ENCODE results near the gene HLA-E.
A peak's percentile ranks its signal among the peaks of the same experiment; 100 is the strongest.
"Not testable (repeated sequence)": the region's sequence is repeated elsewhere in the genome, so short reads cannot be mapped to it uniquely, and the experiment has no call there.

Gene HLA-E

DNA sequence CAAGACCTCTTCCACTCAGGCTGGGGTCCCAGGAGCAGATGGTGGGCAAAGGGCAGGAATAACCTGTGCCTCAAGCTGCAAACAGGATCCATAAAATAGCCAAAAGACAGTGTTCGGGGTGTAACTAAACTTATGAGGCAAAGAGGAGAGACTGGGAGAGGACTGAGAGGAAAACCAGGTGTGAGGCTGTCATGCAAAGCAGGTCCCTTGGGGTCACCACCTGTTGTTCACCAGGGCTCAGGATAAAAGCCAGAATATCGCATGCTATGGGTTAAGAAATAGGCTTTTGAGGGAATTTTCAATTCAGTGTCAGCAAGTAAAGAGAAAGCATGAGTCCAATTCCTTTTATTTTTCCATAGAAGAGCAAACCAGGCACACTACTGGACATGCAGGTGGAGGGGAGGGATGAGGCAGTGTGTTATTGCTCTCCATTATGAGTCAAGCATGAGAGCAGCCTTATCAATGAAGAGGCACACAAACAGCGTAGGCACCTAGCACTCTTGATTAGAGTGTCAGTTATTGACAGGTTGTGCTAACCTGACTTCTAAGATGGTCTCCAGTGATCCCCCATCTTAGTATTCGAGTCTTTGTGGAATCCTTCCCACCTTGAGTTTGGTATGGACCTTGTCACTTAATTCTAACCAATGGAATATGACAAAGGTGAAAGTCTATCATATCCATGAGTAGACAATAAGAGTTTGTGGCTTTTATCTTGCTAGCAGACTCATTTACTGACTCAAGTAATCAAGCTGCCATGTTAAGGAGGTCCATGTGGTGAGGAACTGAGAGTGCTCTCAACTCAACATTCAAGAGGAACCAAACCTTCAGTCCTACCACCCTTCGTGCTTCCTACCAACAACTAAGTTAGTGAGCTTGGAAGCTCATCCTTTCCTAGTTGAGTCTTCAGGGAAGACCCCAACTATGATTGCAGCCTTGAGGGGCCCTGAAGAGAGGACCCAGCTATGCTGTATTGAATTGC, 18.8 kb downstream of the HLA-E start:
- no peak for DNase-seq (ENCODE audit: low read depth in 2 of 2)

DNA sequence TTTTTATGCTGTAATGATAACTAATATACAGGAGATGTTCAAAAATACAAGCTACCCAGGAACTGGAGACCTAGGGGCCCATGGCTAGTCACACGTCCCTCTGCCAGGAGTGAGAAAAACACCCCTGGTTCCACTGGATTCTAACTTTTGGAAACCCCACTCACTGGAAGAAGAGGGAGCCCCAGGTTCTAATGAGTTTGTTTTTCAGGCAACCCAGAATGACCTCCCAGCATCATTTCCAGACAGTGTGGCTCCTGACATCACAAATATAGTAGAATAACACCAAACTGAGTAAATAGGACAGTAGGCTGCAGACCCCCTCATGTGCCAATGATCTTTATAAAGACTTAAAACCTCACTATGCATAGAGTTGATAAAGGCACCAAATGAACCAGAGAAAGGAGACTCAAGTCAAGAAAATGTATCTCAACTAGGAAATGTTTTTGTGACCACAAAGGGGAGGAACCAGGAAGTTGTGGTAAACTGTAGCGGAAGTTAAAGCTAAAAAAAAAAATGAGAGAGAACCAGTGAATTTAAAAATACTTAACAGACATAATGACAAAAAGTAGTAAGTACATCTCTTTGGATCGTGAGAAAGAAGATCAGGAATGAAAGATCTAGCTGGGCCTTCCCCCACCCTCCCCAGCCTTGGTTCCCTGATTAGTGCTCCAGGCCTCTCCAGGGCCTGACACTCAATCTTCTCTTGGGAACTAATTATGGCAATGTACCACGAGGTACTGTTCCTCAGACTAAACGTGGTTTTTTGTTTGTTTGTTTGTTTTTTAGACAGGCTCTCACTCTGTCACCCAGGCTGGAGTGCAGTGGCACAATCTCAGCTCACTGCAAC, 19.8 kb downstream of the HLA-E start:
- no peak for DNase-seq (ENCODE audit: low read depth in 2 of 2)

DNA sequence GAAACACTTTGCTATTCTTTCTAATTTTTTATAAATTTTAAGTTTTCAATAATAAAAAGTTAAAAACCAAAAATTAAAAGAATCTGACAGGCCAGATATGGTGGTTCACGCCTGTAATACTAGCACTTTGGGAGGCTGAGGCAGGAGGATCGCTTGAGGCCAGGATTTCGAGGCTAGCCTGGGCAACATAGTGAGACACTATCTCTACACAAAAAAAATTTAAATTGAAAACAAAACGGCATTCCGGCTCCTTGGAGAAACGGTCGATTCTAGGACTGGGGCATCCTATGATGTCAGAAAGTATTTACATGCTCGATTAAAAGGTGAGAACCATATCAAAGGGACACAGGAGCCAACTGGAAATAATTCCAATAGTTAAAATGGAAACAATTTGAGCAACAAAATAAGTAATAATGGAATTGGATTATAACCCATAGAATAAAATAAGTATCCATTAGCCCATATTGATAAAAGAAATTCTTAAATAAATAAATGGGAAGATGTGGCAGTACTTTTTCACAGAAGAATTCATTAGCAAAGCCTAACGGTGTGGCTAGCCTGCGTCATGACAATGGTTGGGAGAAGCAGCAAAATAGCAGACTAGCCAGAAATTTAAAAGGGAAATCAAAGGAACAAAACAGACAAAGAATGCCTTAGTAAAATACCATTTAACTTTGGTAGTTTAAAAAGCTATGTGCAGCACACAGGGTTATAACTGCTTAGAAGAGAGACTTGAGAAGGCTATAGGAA, 21.3 kb downstream of the HLA-E start:
- DNase-seq (ENCODE audit: low read depth in 2 of 2), result no peak

DNA sequence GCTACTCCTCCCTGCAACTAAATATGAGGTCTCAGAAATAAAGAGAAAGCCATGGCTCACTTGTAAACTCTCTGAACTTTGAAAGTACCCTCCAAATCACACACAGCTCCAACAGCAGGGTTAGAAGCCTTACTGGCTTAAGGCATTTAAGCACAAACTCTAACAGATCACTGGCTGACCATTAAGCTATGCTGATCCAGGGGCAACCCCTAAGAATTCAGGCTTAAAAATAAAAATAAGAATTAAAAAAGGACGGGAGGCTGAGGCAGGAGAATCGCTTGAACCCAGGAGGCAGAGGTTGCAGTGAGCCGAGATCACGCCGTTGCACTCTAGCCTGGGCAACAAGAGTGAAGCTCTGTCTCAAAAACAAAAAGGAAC, 21.8 kb downstream of the HLA-E start:
- DNase-seq (ENCODE audit: low read depth in 2 of 2), result no peak

DNA sequence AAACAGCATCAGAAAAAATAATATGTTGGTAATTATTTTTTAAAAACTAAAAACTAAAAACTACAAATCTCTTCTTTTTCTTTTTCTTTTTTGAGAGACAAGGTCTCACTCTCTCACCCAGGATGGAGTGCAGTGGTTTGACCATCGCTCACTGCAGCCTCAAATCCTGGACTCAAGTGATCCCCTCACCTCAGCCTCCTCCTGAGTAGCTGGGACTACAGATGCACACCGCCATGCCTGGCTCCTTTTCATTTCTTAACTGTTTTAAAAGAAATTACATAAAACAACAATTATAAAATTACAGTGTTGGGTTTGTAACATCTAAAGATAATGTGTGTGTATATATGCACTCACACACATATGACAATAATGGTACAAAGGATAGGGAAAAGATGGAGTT, 24.1 kb downstream of the HLA-E start:
- no peak for DNase-seq (ENCODE audit: low read depth in 2 of 2)

DNA sequence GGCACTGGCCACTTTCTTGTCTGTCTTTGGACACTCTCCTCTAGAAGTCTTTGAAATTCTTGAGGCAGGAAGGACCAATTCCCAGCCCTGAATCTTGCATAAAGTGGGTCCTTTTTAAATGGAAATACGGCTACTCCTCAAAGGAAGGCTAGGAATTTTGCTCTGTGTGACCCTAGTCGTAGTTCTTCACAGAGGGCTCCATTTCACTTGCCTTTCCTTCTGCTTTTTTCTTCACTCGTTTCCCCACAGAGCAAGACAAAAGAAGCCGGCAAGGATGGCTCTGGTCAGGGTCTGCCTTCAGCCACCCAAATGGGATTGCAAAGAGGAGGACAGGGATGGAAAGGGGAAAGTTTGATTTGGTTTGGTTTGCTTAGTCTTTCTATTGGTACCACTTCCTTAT, 25.8 kb downstream of the HLA-E start:
- no peak for DNase-seq (ENCODE audit: low read depth in 2 of 2)

DNA sequence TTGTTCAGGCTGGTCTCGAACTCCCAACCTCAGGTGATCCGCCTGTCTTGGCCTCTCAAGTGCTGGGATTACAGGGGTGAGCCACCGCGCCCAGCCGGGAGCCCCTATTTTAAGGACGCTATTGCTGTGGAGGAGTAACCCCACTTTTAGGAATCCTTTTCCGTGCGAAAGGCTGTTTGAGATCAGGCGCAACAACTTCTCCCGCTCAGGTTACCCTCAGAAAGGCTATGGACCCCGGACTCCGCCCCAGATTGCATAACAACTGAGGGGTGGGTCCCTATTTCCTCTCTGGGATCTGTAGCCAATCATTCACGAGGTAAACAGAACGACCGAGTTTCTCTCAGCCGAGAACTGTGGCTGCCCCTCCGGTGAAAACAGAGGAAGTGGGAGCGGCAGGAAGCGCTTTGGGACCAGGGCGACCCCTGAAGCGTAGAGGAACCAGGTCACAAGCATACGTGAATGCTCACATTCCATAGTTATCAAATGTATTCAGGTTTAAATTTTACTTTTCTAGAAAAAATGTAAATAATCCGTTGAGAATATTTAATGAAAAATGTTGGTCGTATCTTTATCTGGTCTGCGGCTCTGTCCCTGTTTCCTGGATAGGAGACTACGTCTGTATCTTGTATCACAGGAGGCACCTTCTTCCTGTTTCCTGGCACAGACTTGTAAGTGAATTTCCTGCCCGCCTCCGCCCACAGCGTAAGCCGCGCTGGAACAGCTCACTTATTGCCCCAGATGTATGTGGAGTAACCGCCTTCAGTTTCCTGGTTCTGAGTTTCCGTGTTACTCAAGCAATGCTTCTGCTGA, 26.8 kb downstream of the HLA-E start:
- peak; percentile 77 to 87 for DNase-seq (ENCODE audit: low read depth in 2 of 2)

DNA sequence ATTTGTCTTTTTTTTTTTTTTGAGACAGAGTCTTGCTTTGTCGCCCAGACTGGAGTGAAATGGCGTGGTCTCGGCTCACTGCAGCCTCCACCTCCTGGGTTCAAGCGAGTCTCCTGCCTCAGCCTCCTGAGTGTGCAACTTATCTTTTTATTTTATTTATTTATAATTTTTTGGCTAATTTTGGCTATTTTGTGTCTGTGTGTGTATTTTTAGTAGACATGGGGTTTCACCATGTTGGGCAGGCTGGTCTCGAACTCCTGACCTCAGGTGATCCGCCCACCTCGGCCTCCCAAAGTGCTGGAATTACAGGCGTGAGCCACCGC, 27.4 kb downstream of the HLA-E start:
- not testable (repeated sequence) for DNase-seq (ENCODE audit: low read depth in 2 of 2)

DNA sequence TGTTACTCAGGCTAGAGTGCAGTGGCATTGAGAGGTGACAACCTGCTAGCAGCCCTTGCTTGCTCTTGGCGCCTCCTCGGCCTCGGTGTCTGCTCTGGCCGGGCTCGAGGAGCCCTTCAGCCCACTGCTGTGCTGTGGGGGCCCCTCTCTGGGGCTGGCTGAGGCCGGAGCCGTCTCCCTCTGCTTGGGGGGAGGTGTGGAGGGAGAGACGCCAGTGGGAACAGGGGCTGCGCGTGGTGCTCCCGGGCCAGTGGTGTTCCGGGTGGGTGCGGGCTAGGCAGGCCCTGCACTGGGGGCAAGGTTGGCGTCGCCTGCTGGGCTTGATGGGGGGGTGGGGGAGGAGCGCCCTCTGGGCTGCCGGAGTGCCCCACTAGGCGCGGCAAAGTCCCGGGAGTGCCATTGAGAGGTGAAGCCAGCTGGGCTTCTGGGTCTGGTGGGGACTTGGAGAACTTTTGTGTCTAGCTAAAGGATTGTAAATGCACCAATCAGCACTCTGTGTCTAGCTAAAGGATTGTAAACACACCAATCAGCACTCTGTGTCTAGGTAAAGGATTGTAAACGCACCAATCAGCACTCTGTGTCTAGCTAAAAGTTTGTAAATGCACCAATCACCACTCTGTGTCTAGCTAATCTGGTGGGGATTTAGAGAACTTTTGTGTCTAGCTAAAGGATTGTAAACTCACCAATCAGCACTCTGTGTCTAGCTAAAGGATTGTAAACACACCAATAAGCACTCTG, 28.6 kb downstream of the HLA-E start:
- not testable (repeated sequence) for DNase-seq (ENCODE audit: low read depth in 2 of 2)

DNA sequence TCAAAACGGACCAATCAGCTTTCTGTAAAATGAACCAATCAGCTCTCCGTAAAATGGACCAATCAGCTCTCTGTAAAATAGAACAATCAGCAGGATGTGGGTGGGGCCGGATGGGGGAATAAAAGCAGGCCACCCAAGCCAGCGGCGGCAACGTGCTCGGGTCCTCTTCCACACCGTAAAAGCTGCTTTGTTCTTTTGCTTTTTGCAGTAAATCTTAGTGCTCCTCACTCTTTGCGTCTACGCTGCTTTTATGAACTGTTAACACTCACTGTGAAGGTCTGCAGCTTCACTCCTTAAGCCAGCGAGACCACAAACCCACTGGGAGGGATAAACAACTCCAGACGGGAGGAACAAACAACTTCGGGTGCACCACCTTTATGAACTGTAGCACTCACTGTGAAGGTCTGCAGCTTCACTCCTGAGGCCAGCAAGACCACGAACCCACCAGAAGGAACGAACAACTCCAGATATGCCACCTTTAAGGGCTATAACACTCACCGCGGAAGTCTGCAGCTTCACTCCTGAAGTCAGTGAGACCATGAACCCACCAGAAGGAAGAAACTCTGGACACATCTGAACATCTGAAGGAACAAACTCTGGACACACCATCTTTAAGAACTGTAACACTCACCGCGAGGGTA, 29.3 kb downstream of the HLA-E start:
- not testable (repeated sequence) for DNase-seq (ENCODE audit: low read depth in 2 of 2)

DNA sequence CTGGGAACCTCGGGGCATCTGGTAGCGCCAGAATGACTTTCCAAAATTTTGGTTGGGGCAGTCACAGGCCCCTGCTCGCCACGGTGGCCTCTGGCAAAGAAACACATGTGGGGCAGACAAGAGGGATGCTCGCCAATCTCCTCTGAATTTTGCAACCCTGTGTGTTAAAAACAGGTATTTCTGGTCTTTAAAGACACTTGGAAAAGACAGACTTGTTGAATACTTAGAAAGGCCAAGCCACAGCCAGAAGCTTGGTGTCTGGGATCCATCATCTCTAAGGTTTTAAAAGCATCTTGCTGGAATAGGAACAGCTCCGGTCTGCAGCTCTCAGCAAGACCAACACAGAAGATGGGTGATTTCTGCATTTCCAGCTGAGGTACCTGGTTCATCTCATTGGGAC, 31.2 kb downstream of the HLA-E start:
- no peak for DNase-seq (ENCODE audit: low read depth in 2 of 2)

DNA sequence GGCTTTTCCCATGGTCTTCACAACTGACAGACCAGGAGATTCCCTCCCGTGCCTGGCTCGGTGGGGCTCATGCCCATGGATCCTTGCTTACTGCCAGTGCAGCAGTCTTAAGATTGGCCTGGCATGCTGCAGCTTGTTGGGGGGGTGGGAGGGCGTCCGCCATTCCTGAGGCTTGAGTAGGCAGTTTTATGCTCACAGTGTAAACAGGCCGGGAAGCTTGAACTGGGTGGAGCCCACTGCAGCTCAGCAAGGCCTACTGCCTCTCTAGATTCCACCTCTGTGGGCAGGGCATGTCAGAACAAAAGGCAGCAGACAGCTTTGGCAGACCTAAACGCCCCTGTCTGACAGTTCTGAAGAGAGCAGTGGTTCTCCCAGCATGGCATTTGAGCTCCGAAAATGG, 31.8 kb downstream of the HLA-E start:
- not testable (repeated sequence) for DNase-seq (ENCODE audit: low read depth in 2 of 2)

DNA sequence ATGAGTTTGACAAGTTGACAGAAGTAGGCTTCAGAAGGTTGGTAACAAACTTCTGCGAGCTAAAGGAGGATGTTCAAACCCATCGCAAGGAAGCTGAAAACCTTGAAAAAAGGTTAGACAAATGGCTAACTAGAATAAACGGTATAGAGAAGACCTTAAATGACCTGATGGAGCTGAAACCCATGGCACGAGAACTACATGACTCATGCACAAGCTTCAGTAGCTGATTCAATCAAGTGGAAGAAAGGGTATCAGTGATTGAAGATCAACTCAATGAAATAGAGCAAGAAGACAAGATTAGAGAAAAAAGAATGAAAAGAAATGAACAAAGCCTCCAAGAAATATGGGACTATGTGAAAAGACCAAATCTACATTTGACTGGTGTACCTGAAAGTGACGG, 32.6 kb downstream of the HLA-E start:
- DNase-seq (ENCODE audit: low read depth in 2 of 2), result not testable (repeated sequence)

DNA sequence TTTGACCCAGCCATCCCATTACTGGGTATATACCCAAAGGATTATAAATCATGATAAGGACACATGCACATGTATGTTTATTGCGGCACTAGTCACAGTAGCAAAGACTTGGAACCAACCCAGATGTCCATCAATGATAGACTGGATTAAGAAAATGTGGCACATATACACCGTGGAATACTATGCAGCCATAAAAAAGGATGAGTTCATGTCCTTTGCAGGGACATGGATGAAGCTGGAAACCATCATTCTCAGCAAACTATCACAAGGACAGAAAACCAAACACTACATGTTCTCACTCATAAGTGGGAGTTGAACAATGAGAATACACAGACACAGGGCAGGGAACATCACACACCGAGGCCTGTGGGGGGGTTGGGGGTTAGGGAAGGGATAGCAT, 37.1 kb downstream of the HLA-E start:
- DNase-seq (ENCODE audit: low read depth in 2 of 2), result not testable (repeated sequence)

DNA sequence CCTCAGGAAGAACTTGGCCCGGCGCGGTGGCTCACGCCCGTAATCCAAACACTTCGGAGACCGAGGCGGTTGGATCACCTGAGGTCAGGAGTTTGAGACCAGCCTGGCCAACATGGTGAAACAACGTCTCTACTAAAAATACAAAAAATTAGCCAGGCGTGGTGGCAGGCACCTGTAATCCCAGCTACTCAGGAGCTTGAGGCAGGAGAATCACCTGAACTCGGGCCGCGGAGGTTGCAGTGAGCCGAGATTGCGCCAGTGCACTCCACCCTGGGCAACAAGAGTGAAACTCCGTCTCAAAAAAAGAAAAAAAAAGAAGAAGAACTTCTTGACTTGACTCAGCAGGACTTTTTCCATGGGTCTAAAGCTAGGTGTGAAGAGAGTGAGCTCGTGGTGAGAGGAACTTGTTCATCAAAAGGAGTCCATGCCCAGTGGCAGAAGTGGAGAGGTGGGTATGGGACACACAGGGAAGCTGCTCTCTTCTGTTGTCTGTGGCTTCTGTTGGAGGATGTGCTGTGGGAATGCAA, 40.1 kb downstream of the HLA-E start:
- DNase-seq (ENCODE audit: low read depth in 2 of 2), result not testable (repeated sequence)

DNA sequence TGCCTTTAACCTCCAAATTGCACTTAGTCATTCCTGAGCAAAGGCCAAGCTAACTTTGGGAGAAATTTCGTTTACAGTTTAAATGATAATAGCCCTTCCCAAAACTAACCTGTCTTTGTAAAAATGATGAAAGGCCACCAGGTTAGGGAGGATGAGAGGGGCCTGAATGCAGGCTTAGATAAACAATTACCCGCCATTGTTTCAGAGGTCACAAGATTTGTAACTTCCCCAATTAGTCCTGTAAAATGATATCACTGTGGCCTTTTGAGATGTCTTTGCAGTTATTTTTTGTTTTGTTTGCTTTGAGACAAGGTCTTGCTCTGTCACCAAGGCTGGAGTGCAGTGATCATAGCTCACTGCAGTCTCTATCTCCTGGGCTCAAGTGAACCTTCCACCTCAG, 40.7 kb downstream of the HLA-E start:
- DNase-seq (ENCODE audit: low read depth in 2 of 2), result no peak

DNA sequence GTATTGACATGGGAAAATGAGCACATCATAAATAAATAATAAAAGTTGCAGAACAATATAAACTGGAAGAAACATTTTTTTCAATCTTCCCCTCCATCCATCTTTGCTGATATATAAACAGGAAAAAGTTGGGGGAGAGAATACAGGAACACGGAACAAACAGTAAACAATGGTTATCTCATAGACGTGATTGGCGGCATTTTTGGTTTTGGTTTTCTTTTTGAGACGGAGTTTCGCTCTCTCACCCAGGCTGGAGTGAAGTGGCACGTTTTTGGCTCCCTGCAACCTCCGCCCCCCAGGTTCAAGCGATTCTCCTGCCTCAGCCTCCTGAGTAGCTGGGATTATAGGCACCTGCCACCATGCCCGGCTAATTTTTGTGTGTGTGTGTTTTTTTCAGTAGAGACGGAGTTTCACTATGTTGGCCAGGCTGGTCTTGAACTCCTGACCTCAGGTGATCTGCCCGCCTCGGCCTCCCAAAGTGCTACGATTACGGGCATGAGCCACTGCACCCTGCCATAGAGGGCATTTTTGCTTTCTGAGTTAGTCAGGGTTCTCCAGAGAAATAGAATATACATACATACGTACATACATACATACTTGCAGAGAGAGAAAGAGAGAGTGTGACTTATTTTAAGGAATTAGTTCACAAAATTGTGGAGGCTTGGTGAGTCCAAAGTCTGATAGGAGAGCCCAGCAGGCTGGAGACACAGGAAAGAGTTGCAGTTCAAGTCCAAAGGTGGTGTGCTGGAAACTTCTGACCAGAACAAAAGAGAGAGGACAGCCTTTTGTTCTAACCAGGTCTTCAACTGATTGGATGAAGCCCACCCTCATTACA, 44.4 kb downstream of the HLA-E start:
- DNase-seq (ENCODE audit: low read depth in 2 of 2), result no peak

DNA sequence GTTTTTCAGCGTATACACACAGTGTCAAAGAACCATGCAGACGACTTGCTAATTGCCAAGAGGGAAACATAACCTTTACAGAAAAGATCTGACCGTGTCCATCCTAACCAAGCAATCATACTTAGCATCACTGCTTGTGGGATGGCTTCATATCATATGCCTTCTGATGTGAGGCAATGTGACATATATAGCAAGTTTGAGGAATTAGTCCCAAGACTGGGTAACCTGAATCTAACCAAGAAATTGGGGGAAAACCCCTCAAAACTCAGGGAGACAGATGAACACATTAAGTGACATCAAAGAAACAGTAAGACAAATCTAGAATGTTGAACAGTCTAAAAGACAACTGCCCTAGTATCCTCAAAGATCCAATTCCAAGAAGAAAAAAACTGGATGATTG, 48.6 kb downstream of the HLA-E start:
- no peak for DNase-seq (ENCODE audit: low read depth in 2 of 2)

Data from stimulated activated CD4-positive, alpha-beta T cell treated with anti-CD3 and anti-CD28 coated beads, Interleukin-4, amount 100 ng/mL, for 48 hours (primary cell).